Colonic mucosa (tissue), 4 donors: ENCODE data around the gene ZBTB6. TPM values are rescaled to one million over a fixed set of nuclear protein-coding genes. Genes with fewer than 3 reads are reported as not detected.
"Not testable (repeated sequence)": the region's sequence is repeated elsewhere in the genome, so short reads cannot be mapped to it uniquely, and the experiment has no call there.

Experiments used
- DNase-seq: peaks from one replicate; pipeline ENCODE4 v3.0.0-alpha.2; 2020
- H3K27ac ChIP-seq: fragments of 200-600 bp; one replicate; pipeline ENCODE4 v1.8.0; 2021
- H3K27me3 ChIP-seq: fragments of 200-600 bp; one replicate; pipeline ENCODE4 v1.8.0; 2021
- H3K36me3 ChIP-seq: fragments of 200-600 bp; one replicate; pipeline ENCODE4 v1.8.0; 2021
- H3K4me1 ChIP-seq: fragments of 200-600 bp; one replicate; pipeline ENCODE4 v1.8.0; 2021; ENCODE audit warnings: mild to moderate bottlenecking
- H3K4me3 ChIP-seq: fragments of 200-600 bp; one replicate; pipeline ENCODE4 v1.8.0; 2021
- H3K9ac ChIP-seq, 2 donors: one replicate each; pipeline ENCODE4 v1.7.0; 2013; ENCODE audit warnings: control low read depth in 2 of 2, low read depth in 2 of 2, low read length in 2 of 2
- H3K9me3 ChIP-seq: fragments of 200-600 bp; one replicate; pipeline ENCODE4 v1.8.0; 2021
- CTCF ChIP-seq: fragments of 200-600 bp; IDR thresholded peaks from one replicate; pipeline ENCODE4 v1.8.0; 2022; ENCODE audit warnings: antibody characterized with exemption, mild to moderate bottlenecking
- intact Hi-C: fragments of 100-400 bp; cut with DNase I; formaldehyde crosslinking; loops from one replicate; pipeline ENCODE4 v1.14.1; 2022
- total RNA-seq, 2 donors: library from RNA; stranded (reverse); fragmentation: NEBNext Ultra II Directional in 1 of 2; extraction: Animal tissue kit (Norgen Biotek cat#: 25700) in 1 of 2; gene quantifications; one replicate each; pipeline ENCODE4 v1.2.1, GENCODE V29; 2021
- donor health status: healthy.
- donor health status: DM: no; HTN: no; CAD: no.
- donor health status: DM: no; HTN: no; CAD: no.

The ZBTB6 gene
- total RNA-seq, 2 donors from 2014 or later = 6.6 to 8.4 TPM

- no peaks in the 10 kb centered on the region for H3K9me3 ChIP-seq
- no peak for DNase-seq
- H3K36me3 ChIP-seq = no peaks in the 10 kb centered on the region
- H3K4me3 ChIP-seq = no peak overlapping the region
- no peaks in the 10 kb centered on the region for H3K27me3 ChIP-seq
- intact Hi-C loops = no loop called here
- no peak for TF ChIP-seq CTCF
- no peak overlapping the region for H3K9ac ChIP-seq
- no peaks in the 10 kb centered on the region for H3K4me1 ChIP-seq
- no peak overlapping the region for H3K27ac ChIP-seq
Observed at GRCh38 chr9:122922713-122923112, 9.6 kb upstream of the ZBTB6 start.

GRCh38 chr9:122918310-122918709, 5.2 kb upstream of the ZBTB6 start:
- Histone ChIP-seq H3K27ac (no peak overlapping the region), H3K9ac (no peak overlapping the region), H3K4me1 (no peaks in the 10 kb centered on the region), H3K9me3 (no peaks in the 10 kb centered on the region), H3K36me3 (no peaks in the 10 kb centered on the region), H3K4me3 (no peak overlapping the region), H3K27me3 (no peaks in the 10 kb centered on the region)
- DNase-seq = no peak
- intact Hi-C loops = no loop called here
- TF ChIP-seq CTCF = no peak

- H3K27me3 ChIP-seq = no peaks in the 10 kb centered on the region
- H3K36me3 ChIP-seq = no peaks in the 10 kb centered on the region
- H3K4me3 ChIP-seq = peak overlapping the region; percentile 78
- H3K9ac ChIP-seq = peak overlapping the region; percentile 53 to 85
- no peaks in the 10 kb centered on the region for H3K4me1 ChIP-seq
- no peaks in the 10 kb centered on the region for H3K9me3 ChIP-seq
- no peak for TF ChIP-seq CTCF
- intact Hi-C loops = no loop called here
- no peak for DNase-seq
- H3K27ac ChIP-seq = peak overlapping the region; percentile 91
Observed at GRCh38 chr9:122912671-122912963, 506 bp downstream of the ZBTB6 start.

DNA sequence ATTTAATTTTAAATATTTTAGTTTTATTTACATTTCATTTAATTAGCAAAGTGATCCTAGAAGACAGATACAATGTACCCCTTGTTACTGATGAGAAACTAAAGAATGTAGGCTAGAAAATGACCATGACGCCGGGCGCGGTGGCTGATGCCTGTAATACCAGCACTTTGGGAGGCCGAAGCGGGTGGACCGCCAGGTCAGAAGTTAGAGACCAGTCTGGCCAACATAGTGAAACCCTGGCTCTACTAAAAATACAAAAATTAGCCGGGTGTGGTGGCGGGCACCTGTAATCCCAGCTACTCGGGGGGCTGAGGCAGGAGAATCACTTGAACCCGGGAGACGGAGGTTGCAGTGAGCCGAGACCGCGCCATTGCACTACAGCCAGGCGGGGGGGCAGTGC, 7.0 kb downstream of the ZBTB6 start:
- H3K4me1 ChIP-seq, H3K36me3 ChIP-seq, H3K9ac ChIP-seq, DNase-seq, H3K27ac ChIP-seq, H3K9me3 ChIP-seq, H3K4me3 ChIP-seq, H3K27me3 ChIP-seq: not testable (repeated sequence)
- intact Hi-C loops = loop anchor here (5.0 kb wide), 1 partner anchor 91 kb away; no protein-coding TSS in a partner anchor

DNA sequence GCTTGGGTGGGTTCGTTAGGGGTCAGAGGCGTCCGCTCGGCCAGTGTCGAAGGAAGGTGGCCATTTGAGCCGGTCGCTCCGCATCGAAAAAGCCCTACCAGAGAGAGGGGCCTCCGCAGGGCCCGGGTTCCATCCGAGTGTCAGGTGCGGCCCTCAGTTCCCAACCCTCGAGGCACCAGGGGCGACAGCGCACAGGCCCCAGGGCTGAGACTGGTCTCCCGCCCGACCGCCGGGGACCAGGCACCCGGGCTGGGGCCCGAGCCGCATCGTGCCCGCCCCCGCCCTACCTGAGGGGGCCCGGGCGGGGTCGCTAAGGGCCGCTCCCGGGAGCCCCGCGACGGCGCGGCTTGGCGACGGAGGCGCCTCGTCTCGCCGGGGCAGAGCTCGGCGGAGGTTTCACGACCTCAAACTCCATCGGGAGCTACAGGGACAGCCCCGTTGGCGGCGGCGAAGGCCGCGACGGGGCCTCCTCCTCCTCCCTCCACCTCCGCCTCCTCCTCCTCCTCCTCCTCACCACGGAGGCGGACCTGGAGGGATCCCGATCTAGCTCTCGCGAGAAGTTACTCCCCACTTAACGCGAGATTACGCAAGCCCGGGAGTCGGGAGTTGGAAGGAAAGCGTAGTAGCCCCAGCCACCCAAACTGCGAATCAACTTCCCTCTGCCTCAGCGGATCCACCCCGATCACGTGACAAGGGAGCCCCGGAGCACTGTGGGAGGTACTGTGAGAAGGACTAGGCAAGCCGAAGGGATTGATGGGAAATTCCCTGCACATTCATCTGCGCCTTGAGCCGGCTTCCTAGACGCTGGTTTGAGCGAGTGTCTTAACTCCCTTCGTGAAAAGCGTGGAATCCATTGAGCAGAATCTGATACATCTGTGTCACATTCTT, 8.1 kb downstream of the ZBTB6 start, which contains the start of gene RC3H2:
Gene RC3H2, minus strand, starts transcription at position 537 of the 888 bp plus-strand sequence. CDS start 7,850 bp downstream, outside the sequence.
- Histone ChIP-seq H3K27ac (peak within 1 kb of the TSS; percentile 95), H3K4me1 (no peaks in the 10 kb centered on the region), H3K9me3 (no peaks in the 10 kb centered on the region), H3K9ac (peak within 1 kb of the TSS; percentile 70 to 79), H3K27me3 (no peaks in the 10 kb centered on the region), H3K4me3 (peak within 1 kb of the TSS; percentile 94), H3K36me3 (no peaks in the 10 kb centered on the region)
- no peak for TF ChIP-seq CTCF
- intact Hi-C loops = loop anchor here (5.0 kb wide), 1 partner anchor 92 kb away; no protein-coding TSS in a partner anchor
- peak; percentile 99 for DNase-seq

- Histone ChIP-seq H3K27ac (peak overlapping the region; percentile 95), H3K4me3 (peak overlapping the region; percentile 94), H3K9me3 (no peaks in the 10 kb centered on the region), H3K4me1 (no peaks in the 10 kb centered on the region), H3K9ac (peak overlapping the region; percentile 70 to 79), H3K27me3 (no peaks in the 10 kb centered on the region), H3K36me3 (no peaks in the 10 kb centered on the region)
- TF ChIP-seq CTCF = no peak
- DNase-seq = peak; percentile 44
- intact Hi-C loops = no loop called here
Observed at GRCh38 chr9:122904466-122904822, 8.7 kb downstream of the ZBTB6 start.
